ENCODE results near the gene PLEKHG3.

- TF ChIP-seq, protein P1, sequence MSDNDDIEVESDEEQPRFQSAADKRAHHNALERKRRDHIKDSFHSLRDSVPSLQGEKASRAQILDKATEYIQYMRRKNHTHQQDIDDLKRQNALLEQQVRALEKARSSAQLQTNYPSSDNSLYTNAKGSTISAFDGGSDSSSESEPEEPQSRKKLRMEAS (IDR thresholded peaks at IDR 0.05): no peak
- TF ChIP-seq TAF1 (IDR thresholded peaks at IDR 0.05; ENCODE audit: low read depth) (no peak), REST (IDR thresholded peaks at IDR 0.05; ENCODE audit: low read depth) (no peak), EP300 (IDR thresholded peaks at IDR 0.05; ENCODE audit: borderline replicate concordance) (no peak), FOXM1 (IDR thresholded peaks at IDR 0.05; ENCODE audit: borderline replicate concordance, low read depth) (no peak), TCF12 (IDR thresholded peaks at IDR 0.05; ENCODE audit: low read depth) (no peak), YY1 (IDR thresholded peaks at IDR 0.05; ENCODE audit: low read depth) (no peak), NFIC (IDR thresholded peaks at IDR 0.05) (no peak), CEBPB (IDR thresholded peaks at IDR 0.05) (no peak)
Observed at GRCh38 chr14:64659366-64659765, 44.9 kb upstream of the PLEKHG3 start.
